Measurements from ENCODE around the gene ADORA2B.

DNA sequence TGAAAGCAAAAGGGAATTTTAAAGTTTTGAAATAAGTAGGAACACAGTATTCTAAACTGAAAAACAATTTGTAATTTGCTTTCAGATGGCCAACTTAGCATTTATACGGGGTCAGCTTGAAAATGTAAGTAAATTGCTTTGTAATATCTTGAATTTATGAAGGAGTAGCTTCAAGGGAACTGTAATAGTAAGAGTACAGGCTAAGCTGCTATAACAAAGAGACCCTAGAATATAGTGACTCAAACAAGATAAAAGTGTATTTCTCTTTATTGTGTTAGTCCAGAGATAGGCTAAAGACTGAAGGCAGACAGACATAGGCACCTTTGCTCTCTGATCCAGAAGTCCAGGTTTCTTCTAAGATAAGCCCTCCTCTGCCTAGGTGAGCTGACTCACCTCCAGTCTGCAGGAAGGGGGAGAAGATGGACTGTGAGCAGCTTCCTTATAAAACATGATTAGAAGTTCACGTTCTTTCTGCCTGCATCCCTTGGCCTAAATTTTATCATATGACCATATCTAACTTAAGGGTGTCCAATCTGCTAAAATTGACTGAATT is 57.9 kb downstream of the ADORA2B start:
- no peak for TF ChIP-seq POLR2AphosphoS5 (IDR thresholded peaks at IDR 0.05; ENCODE audit: low read depth)
- TF ChIP-seq, protein P1, sequence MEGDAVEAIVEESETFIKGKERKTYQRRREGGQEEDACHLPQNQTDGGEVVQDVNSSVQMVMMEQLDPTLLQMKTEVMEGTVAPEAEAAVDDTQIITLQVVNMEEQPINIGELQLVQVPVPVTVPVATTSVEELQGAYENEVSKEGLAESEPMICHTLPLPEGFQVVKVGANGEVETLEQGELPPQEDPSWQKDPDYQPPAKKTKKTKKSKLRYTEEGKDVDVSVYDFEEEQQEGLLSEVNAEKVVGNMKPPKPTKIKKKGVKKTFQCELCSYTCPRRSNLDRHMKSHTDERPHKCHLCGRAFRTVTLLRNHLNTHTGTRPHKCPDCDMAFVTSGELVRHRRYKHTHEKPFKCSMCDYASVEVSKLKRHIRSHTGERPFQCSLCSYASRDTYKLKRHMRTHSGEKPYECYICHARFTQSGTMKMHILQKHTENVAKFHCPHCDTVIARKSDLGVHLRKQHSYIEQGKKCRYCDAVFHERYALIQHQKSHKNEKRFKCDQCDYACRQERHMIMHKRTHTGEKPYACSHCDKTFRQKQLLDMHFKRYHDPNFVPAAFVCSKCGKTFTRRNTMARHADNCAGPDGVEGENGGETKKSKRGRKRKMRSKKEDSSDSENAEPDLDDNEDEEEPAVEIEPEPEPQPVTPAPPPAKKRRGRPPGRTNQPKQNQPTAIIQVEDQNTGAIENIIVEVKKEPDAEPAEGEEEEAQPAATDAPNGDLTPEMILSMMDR (IDR thresholded peaks at IDR 0.05; ENCODE audit: insufficient read depth, low read length): no peak
- no peak for TF ChIP-seq SPI1 (IDR thresholded peaks at IDR 0.05; ENCODE audit: borderline replicate concordance, low read depth)
- no peak for TF ChIP-seq GABPA (IDR thresholded peaks at IDR 0.05; ENCODE audit: low read depth)
- TF ChIP-seq, protein P2, sequence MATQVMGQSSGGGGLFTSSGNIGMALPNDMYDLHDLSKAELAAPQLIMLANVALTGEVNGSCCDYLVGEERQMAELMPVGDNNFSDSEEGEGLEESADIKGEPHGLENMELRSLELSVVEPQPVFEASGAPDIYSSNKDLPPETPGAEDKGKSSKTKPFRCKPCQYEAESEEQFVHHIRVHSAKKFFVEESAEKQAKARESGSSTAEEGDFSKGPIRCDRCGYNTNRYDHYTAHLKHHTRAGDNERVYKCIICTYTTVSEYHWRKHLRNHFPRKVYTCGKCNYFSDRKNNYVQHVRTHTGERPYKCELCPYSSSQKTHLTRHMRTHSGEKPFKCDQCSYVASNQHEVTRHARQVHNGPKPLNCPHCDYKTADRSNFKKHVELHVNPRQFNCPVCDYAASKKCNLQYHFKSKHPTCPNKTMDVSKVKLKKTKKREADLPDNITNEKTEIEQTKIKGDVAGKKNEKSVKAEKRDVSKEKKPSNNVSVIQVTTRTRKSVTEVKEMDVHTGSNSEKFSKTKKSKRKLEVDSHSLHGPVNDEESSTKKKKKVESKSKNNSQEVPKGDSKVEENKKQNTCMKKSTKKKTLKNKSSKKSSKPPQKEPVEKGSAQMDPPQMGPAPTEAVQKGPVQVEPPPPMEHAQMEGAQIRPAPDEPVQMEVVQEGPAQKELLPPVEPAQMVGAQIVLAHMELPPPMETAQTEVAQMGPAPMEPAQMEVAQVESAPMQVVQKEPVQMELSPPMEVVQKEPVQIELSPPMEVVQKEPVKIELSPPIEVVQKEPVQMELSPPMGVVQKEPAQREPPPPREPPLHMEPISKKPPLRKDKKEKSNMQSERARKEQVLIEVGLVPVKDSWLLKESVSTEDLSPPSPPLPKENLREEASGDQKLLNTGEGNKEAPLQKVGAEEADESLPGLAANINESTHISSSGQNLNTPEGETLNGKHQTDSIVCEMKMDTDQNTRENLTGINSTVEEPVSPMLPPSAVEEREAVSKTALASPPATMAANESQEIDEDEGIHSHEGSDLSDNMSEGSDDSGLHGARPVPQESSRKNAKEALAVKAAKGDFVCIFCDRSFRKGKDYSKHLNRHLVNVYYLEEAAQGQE (IDR thresholded peaks at IDR 0.05; ENCODE audit: insufficient replicate concordance, low read depth): no peak
